A549 (cell line): Measurements from ENCODE around the gene KIF18A.

Experiments
- CBX8 ChIP-seq: fragments of 200-600 bp; sonication (generic); IDR thresholded peaks from 2 replicates; pipeline ENCODE4 v1.6.1; 2016
- JUNB ChIP-seq: fragments of >200 bp; sonication (Bioruptor Twin); formaldehyde crosslinking; IDR thresholded peaks from 2 replicates; pipeline ENCODE4 v1.6.1; 2016
- TF ChIP-seq, protein P1 (sequence below): fragments of 450-650 bp; IDR thresholded peaks from 2 replicates; pipeline ENCODE4 v1.6.1; 2014; ENCODE audit warnings: antibody characterized with exemption
- TF ChIP-seq, protein P2 (sequence below): fragments of >200 bp; sonication (Bioruptor Twin); formaldehyde crosslinking; IDR thresholded peaks from 3 replicates; pipeline ENCODE4 v1.5.1; 2016
- TF ChIP-seq, protein P3 (sequence below): fragments of 150-350 bp; IDR thresholded peaks from 2 replicates; pipeline ENCODE4 v1.6.1; 2014; ENCODE audit warnings: low read depth, mild to moderate bottlenecking, low read length
- TF ChIP-seq, protein P4 (sequence below): IDR thresholded peaks from 2 replicates; pipeline ENCODE4 v1.6.1; 2012

DNA sequence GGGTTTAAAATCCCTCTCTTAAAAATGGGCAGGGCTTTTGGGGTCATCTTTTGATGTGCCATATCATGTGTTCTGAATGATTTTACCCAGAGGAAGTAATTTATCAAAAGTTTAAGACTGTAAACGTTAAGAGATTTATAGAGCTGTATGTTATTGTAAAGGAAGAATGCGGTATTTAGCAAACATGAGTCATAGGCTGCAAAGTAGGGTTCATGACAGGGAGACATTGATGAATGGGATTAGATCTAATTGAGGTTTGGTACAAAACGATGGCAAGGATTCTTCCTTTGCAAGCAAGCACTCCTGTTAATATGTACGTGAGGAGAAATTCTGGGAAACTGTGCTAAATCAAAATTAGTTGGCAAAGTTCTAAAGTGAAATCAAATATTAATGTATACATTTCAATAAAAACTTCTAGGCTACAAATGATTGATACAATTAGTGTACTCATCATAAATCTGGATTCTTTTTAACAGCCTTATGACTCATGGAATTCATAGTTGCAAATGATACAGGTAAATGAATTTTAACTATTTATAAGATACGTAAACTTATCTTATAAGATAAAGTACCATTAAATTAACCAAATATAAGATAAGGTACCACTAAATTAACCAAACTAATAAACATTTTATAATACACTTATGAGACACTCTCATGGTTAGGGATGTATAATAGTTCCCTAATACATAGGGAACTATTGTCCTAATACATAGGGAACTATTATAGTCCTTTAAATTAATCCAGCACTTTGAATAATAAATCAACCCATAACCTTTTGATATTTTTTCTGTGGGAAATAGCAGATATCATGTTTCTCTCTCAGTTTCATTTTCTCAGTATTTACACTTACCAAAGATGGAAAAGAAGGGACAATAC is 58.4 kb downstream of the KIF18A start:
- TF ChIP-seq, protein P1, sequence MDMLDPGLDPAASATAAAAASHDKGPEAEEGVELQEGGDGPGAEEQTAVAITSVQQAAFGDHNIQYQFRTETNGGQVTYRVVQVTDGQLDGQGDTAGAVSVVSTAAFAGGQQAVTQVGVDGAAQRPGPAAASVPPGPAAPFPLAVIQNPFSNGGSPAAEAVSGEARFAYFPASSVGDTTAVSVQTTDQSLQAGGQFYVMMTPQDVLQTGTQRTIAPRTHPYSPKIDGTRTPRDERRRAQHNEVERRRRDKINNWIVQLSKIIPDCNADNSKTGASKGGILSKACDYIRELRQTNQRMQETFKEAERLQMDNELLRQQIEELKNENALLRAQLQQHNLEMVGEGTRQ, result no peak
- TF ChIP-seq CBX8 (no peak), JUNB (peak; percentile 79; the same call in 1 of the 2 replicates)
- TF ChIP-seq, protein P2, sequence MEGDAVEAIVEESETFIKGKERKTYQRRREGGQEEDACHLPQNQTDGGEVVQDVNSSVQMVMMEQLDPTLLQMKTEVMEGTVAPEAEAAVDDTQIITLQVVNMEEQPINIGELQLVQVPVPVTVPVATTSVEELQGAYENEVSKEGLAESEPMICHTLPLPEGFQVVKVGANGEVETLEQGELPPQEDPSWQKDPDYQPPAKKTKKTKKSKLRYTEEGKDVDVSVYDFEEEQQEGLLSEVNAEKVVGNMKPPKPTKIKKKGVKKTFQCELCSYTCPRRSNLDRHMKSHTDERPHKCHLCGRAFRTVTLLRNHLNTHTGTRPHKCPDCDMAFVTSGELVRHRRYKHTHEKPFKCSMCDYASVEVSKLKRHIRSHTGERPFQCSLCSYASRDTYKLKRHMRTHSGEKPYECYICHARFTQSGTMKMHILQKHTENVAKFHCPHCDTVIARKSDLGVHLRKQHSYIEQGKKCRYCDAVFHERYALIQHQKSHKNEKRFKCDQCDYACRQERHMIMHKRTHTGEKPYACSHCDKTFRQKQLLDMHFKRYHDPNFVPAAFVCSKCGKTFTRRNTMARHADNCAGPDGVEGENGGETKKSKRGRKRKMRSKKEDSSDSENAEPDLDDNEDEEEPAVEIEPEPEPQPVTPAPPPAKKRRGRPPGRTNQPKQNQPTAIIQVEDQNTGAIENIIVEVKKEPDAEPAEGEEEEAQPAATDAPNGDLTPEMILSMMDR, result no peak
- TF ChIP-seq, protein P3, sequence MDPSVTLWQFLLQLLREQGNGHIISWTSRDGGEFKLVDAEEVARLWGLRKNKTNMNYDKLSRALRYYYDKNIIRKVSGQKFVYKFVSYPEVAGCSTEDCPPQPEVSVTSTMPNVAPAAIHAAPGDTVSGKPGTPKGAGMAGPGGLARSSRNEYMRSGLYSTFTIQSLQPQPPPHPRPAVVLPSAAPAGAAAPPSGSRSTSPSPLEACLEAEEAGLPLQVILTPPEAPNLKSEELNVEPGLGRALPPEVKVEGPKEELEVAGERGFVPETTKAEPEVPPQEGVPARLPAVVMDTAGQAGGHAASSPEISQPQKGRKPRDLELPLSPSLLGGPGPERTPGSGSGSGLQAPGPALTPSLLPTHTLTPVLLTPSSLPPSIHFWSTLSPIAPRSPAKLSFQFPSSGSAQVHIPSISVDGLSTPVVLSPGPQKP, result no peak
- TF ChIP-seq, protein P4, sequence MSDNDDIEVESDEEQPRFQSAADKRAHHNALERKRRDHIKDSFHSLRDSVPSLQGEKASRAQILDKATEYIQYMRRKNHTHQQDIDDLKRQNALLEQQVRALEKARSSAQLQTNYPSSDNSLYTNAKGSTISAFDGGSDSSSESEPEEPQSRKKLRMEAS, result no peak; the same call in 1 of the 2 replicates
